SU-DHL-6 (cell line): Measurements from ENCODE around the gene ADAMTS18.

Experiments used
- H2AFZ ChIP-seq: fragments of 200-600 bp; sonication (generic); 2 replicates; pipeline ENCODE4 v1.6.1; 2014; ENCODE audit warnings: low read depth, mild to moderate bottlenecking, moderate library complexity, mixed read lengths, antibody characterized with exemption, low read length; ENCODE audit not compliant: severe bottlenecking
- H3F3A ChIP-seq: fragments of 200-600 bp; shearing (Covaris generic); 2 replicates; pipeline ENCODE4 v1.6.0; 2016; ENCODE audit warnings: antibody characterized with exemption, mild to moderate bottlenecking; ENCODE audit not compliant: insufficient read depth
- H3K27ac ChIP-seq: fragments of 200-600 bp; sonication (generic); 2 replicates; pipeline ENCODE4 v1.5.1; 2016; ENCODE audit warnings: low read depth, mild to moderate bottlenecking, low read length, moderate library complexity, mixed read lengths
- H3K27me3 ChIP-seq: fragments of 200-600 bp; sonication (generic), shearing (Covaris generic); 2 replicates; pipeline ENCODE4 v1.6.0; 2014; ENCODE audit warnings: mild to moderate bottlenecking, low read length
- H3K36me3 ChIP-seq: fragments of 200-600 bp; sonication (generic); 2 replicates; pipeline ENCODE4 v1.6.1; 2014; ENCODE audit warnings: mild to moderate bottlenecking, low read length, mixed read lengths
- H3K4me2 ChIP-seq: fragments of 300-600, 200-600 bp; shearing (Covaris generic), sonication (generic); 2 replicates; pipeline ENCODE4 v1.6.0; 2014; ENCODE audit warnings: low read length, low read depth, mild to moderate bottlenecking; ENCODE audit not compliant: poor library complexity, severe bottlenecking
- H3K4me3 ChIP-seq: fragments of 200-600 bp; sonication (generic); 2 replicates; pipeline ENCODE4 v1.5.1; 2014; ENCODE audit warnings: antibody characterized with exemption, low read length, mild to moderate bottlenecking, mixed read lengths; ENCODE audit not compliant: insufficient read depth, poor library complexity, severe bottlenecking
- H3K79me2 ChIP-seq: fragments of 200-600 bp; sonication (generic); 2 replicates; pipeline ENCODE4 v1.6.1; 2014; ENCODE audit warnings: mild to moderate bottlenecking, low read length, moderate library complexity; ENCODE audit not compliant: insufficient read depth
- H3K9ac ChIP-seq: fragments of 200-600 bp; sonication (generic); 2 replicates; pipeline ENCODE4 v1.7.0; 2014; ENCODE audit warnings: mild to moderate bottlenecking, low read length
- H3K9me2 ChIP-seq: fragments of 200-600 bp; sonication (generic); replicated peaks from 2 replicates; pipeline ENCODE4 v1.6.1; 2014; ENCODE audit warnings: low read length; ENCODE audit not compliant: insufficient read depth
- H3K9me3 ChIP-seq: fragments of 200-600 bp; sonication (generic); 2 replicates; pipeline ENCODE4 v1.6.1; 2014; ENCODE audit warnings: low read length, mixed read lengths; ENCODE audit not compliant: insufficient read depth
- H4K20me1 ChIP-seq: fragments of 200-600 bp; sonication (generic); 2 replicates; pipeline ENCODE4 v1.6.1; 2014; ENCODE audit warnings: low read depth, mild to moderate bottlenecking, antibody characterized with exemption, low read length, moderate library complexity, mixed read lengths
- EZH2phosphoT487 ChIP-seq: fragments of 200-600 bp; sonication (generic), shearing (Covaris generic); conservative IDR thresholded peaks from 2 replicates; pipeline ENCODE4 v1.6.1; 2018; ENCODE audit warnings: mild to moderate bottlenecking, antibody characterized with exemption, low read length, moderate library complexity, mixed read lengths
- TF ChIP-seq, protein P1 (sequence below): fragments of 200-600 bp; sonication (generic); IDR thresholded peaks from one replicate; pipeline ENCODE4 v1.5.1; 2017; ENCODE audit warnings: antibody characterized with exemption, mild to moderate bottlenecking, low read length, moderate library complexity; ENCODE audit not compliant: insufficient read depth, poor library complexity, severe bottlenecking

ADAMTS18 gene

DNA sequence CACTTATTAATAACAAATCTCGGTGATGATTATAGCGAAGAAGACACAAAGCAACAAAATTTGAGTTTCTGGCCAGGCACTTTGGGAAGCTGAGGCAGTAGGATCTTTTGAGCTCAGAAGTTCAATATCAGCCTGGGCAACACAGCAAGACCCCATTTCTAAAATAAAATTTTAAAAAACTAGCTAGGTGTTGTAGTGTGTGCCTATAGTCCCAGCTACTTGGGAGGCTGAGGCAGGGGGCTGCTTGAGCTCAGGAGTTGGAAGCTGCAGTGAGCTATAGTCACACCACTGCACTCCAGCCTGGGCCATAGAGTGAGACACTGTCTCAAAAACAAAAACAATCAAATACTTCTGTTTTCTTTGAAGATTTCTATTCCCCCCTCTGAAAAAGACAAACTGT is 130.7 kb downstream of the ADAMTS18 start:
- H3F3A ChIP-seq = no peaks in the 10 kb centered on the region
- H3K79me2 ChIP-seq = no peaks in the 10 kb centered on the region
- H3K36me3 ChIP-seq = no peaks in the 10 kb centered on the region
- no peak overlapping the region for H3K4me3 ChIP-seq
- no peaks in the 10 kb centered on the region for H4K20me1 ChIP-seq
- H3K9me2 ChIP-seq = no peaks in the 10 kb centered on the region
- H3K4me2 ChIP-seq = no peak overlapping the region
- H2AFZ ChIP-seq = no peak overlapping the region
- H3K27ac ChIP-seq = no peak overlapping the region
- no peaks in the 10 kb centered on the region for H3K9me3 ChIP-seq
- TF ChIP-seq, protein P1, sequence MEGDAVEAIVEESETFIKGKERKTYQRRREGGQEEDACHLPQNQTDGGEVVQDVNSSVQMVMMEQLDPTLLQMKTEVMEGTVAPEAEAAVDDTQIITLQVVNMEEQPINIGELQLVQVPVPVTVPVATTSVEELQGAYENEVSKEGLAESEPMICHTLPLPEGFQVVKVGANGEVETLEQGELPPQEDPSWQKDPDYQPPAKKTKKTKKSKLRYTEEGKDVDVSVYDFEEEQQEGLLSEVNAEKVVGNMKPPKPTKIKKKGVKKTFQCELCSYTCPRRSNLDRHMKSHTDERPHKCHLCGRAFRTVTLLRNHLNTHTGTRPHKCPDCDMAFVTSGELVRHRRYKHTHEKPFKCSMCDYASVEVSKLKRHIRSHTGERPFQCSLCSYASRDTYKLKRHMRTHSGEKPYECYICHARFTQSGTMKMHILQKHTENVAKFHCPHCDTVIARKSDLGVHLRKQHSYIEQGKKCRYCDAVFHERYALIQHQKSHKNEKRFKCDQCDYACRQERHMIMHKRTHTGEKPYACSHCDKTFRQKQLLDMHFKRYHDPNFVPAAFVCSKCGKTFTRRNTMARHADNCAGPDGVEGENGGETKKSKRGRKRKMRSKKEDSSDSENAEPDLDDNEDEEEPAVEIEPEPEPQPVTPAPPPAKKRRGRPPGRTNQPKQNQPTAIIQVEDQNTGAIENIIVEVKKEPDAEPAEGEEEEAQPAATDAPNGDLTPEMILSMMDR = no peak
- no peak for TF ChIP-seq EZH2phosphoT487
- no peaks in the 10 kb centered on the region for H3K27me3 ChIP-seq
- no peak overlapping the region for H3K9ac ChIP-seq

GRCh38 chr16:77302674-77303073 is 132.2 kb downstream of the ADAMTS18 start:
- no peaks in the 10 kb centered on the region for H3K27me3 ChIP-seq
- H3K9ac ChIP-seq = no peak overlapping the region
- H2AFZ ChIP-seq = no peak overlapping the region
- H3K9me3 ChIP-seq = no peaks in the 10 kb centered on the region
- no peak overlapping the region for H3K4me3 ChIP-seq
- no peak for TF ChIP-seq EZH2phosphoT487
- TF ChIP-seq, protein P1 = no peak
- no peaks in the 10 kb centered on the region for H3K79me2 ChIP-seq
- H3F3A ChIP-seq = no peaks in the 10 kb centered on the region
- no peaks in the 10 kb centered on the region for H4K20me1 ChIP-seq
- no peaks in the 10 kb centered on the region for H3K36me3 ChIP-seq
- no peak overlapping the region for H3K27ac ChIP-seq
- no peak overlapping the region for H3K4me2 ChIP-seq
- H3K9me2 ChIP-seq = no peaks in the 10 kb centered on the region

DNA sequence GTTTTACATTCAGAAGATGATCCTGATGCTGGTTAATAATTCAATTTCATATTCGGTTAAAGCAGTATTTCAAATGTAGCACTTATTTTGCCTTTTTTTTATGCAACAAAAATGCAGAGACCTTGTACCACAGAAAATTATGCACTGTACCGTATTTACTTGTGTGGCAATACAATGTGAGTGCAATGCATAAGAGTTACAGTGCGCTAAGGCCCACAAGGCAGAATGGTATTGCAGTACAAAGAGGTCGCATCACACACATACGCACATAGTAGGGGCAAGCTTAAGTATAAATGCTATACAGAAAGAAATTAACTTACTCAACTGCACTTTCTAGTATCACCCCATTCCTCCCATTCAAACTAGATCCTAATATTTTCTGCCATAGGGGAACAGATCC is 132.6 kb downstream of the ADAMTS18 start:
- no peak for TF ChIP-seq EZH2phosphoT487
- TF ChIP-seq, protein P1 = no peak
- no peaks in the 10 kb centered on the region for H4K20me1 ChIP-seq
- H3K9me3 ChIP-seq = no peaks in the 10 kb centered on the region
- H3K36me3 ChIP-seq = no peaks in the 10 kb centered on the region
- no peak overlapping the region for H3K4me2 ChIP-seq
- H3K27me3 ChIP-seq = no peaks in the 10 kb centered on the region
- no peaks in the 10 kb centered on the region for H3K9me2 ChIP-seq
- no peaks in the 10 kb centered on the region for H3K79me2 ChIP-seq
- H3K27ac ChIP-seq = no peak overlapping the region
- no peaks in the 10 kb centered on the region for H3F3A ChIP-seq
- H2AFZ ChIP-seq = no peak overlapping the region
- H3K4me3 ChIP-seq = no peak overlapping the region
- no peak overlapping the region for H3K9ac ChIP-seq
